A673 (cell line): ENCODE results near the gene MICAL3.

Source experiments
- CTCF ChIP-seq: fragments of 300-800, 200-600 bp; sonication (generic); conservative IDR thresholded peaks from 2 replicates; pipeline ENCODE4 v1.5.1; 2017; ENCODE audit warnings: low read depth, mild to moderate bottlenecking, antibody characterized with exemption, low read length, moderate library complexity, mixed read lengths
- EZH2 ChIP-seq: fragments of 200-600 bp; sonication (generic); IDR thresholded peaks from 2 replicates; pipeline ENCODE4 v1.6.1; 2017; ENCODE audit warnings: borderline replicate concordance, low read depth, mild to moderate bottlenecking, mixed read lengths, antibody characterized with exemption, low read length; ENCODE audit not compliant: poor library complexity, severe bottlenecking

DNA sequence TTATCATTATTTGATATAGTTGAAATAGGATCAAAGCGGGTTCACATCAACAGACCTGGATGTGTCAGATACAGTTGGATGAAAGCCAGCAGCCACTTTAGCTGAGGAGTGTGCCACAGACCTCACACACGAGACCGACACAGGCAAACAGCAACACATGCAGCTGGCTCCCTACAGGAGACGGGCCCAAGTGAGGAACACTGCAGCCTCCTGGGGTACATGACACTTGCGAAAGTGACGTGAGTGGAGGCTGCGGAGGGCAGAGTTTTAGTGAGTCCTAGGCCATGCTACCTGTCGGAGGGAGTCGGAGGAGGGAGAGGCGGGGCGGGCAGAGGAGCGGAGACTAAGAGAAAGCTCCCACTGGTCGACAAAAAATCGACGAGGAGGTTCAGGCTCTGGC is 149.2 kb downstream of the MICAL3 start:
- TF ChIP-seq EZH2 (no peak), CTCF (no peak)
